K562 (cell line): Measurements from ENCODE around the gene DAPL1.
"Not testable (repeated sequence)": the region's sequence is repeated elsewhere in the genome, so short reads cannot be mapped to it uniquely, and the experiment has no call there.

Experiments
- ARNT ChIP-seq, 2 experiments: fragments of 450-650 bp; IDR thresholded peaks; 2 replicates each; pipeline ENCODE4 v1.6.1; 2016; ENCODE audit warnings: mild to moderate bottlenecking in 1 of 2
- CTCF ChIP-seq, 3 experiments: IDR thresholded peaks in 2 of 3; conservative IDR thresholded peaks in 1 of 3; 2 replicates each; pipeline ENCODE4 v1.5.1; 2011 to 2012; ENCODE audit warnings: low read length in 3 of 3, mild to moderate bottlenecking in 3 of 3, control low read depth in 2 of 3, improper control_type of control experiment in 1 of 3, inconsistent platforms in 1 of 3, low read depth in 1 of 3, mixed read lengths in 1 of 3, moderate library complexity in 1 of 3; ENCODE audit not compliant: insufficient read depth in 2 of 3
- DIDO1 ChIP-seq: fragments of 450-650 bp; IDR thresholded peaks from 2 replicates; pipeline ENCODE4 v1.6.1; 2016; ENCODE audit warnings: low read depth, missing biosample characterization, missing genetic modification characterization
- ELF1 ChIP-seq: fragments of 200-800 bp; sonication (Bioruptor generic); IDR thresholded peaks from 2 replicates; pipeline ENCODE4 v1.6.1; 2016; ENCODE audit warnings: missing genetic modification characterization, missing compliant biosample characterization
- FOXK1 ChIP-seq: sonication (generic); formaldehyde crosslinking; IDR thresholded peaks from 2 replicates; pipeline ENCODE4 v1.8.0; 2022; ENCODE audit warnings: missing genetic modification reagents, mild to moderate bottlenecking, borderline replicate concordance
- REST ChIP-seq, 2 experiments: fragments of 450-650 bp; formaldehyde crosslinking in 1 of 2; IDR thresholded peaks; 2 replicates each; pipeline versions ENCODE4 v1.4.0 to v1.6.1; 2014 to 2020; ENCODE audit warnings: mild to moderate bottlenecking in 2 of 2, borderline replicate concordance in 1 of 2, low read depth in 1 of 2
- SNRNP70 ChIP-seq: fragments of 200-400 bp; formaldehyde crosslinking; optimal IDR thresholded peaks from 2 replicates; pipeline ENCODE3; 2017; ENCODE audit warnings: low read depth, low read length
- TCF7 ChIP-seq: sonication (generic); IDR thresholded peaks from 2 replicates; pipeline ENCODE4 v1.6.1; 2016; ENCODE audit warnings: antibody characterized with exemption, borderline replicate concordance
- ZNF717 ChIP-seq: fragments of 250-450 bp; sonication (Bioruptor Pico); IDR thresholded peaks from 2 replicates; pipeline ENCODE4 v1.5.0; 2021
- ZNF77 ChIP-seq: fragments of 250-450 bp; sonication (Bioruptor Pico); IDR thresholded peaks from 2 replicates; pipeline ENCODE4 v1.5.0; 2020
- TF ChIP-seq, protein P1 (sequence below): fragments of 200-400 bp; formaldehyde crosslinking; IDR thresholded peaks from 2 replicates; pipeline ENCODE4 v1.6.1; 2017; ENCODE audit warnings: mild to moderate bottlenecking, low read depth, low read length, moderate library complexity
- TF ChIP-seq, protein P2 (sequence below): sonication (generic); formaldehyde crosslinking; IDR thresholded peaks from 2 replicates; pipeline ENCODE4 v1.8.1; 2023; ENCODE audit warnings: missing genetic modification reagents, mild to moderate bottlenecking, borderline replicate concordance

- TF ChIP-seq CTCF (IDR thresholded peaks at IDR 0.05 in 2 of 3, conservative IDR thresholded peaks at IDR 0.05 in 1 of 3; ENCODE audit: insufficient read depth in 2 of 3, low read depth in 1 of 3, low read length in 3 of 3); ELF1 (tag); SNRNP70; REST (IDR thresholded peaks at IDR 0.05; ENCODE audit: borderline replicate concordance); REST (CRISPR knock-in tag; IDR thresholded peaks at IDR 0.05; ENCODE audit: low read depth); TCF7; ZNF717 (CRISPR knock-in tag); ARNT (IDR thresholded peaks at IDR 0.05); FOXK1 (CRISPR knock-in tag); DIDO1 (tag); ZNF77 (CRISPR knock-in tag): not testable (repeated sequence)
- TF ChIP-seq, protein P1, sequence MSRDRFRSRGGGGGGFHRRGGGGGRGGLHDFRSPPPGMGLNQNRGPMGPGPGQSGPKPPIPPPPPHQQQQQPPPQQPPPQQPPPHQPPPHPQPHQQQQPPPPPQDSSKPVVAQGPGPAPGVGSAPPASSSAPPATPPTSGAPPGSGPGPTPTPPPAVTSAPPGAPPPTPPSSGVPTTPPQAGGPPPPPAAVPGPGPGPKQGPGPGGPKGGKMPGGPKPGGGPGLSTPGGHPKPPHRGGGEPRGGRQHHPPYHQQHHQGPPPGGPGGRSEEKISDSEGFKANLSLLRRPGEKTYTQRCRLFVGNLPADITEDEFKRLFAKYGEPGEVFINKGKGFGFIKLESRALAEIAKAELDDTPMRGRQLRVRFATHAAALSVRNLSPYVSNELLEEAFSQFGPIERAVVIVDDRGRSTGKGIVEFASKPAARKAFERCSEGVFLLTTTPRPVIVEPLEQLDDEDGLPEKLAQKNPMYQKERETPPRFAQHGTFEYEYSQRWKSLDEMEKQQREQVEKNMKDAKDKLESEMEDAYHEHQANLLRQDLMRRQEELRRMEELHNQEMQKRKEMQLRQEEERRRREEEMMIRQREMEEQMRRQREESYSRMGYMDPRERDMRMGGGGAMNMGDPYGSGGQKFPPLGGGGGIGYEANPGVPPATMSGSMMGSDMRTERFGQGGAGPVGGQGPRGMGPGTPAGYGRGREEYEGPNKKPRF, result not testable (repeated sequence)
- TF ChIP-seq, protein P2, sequence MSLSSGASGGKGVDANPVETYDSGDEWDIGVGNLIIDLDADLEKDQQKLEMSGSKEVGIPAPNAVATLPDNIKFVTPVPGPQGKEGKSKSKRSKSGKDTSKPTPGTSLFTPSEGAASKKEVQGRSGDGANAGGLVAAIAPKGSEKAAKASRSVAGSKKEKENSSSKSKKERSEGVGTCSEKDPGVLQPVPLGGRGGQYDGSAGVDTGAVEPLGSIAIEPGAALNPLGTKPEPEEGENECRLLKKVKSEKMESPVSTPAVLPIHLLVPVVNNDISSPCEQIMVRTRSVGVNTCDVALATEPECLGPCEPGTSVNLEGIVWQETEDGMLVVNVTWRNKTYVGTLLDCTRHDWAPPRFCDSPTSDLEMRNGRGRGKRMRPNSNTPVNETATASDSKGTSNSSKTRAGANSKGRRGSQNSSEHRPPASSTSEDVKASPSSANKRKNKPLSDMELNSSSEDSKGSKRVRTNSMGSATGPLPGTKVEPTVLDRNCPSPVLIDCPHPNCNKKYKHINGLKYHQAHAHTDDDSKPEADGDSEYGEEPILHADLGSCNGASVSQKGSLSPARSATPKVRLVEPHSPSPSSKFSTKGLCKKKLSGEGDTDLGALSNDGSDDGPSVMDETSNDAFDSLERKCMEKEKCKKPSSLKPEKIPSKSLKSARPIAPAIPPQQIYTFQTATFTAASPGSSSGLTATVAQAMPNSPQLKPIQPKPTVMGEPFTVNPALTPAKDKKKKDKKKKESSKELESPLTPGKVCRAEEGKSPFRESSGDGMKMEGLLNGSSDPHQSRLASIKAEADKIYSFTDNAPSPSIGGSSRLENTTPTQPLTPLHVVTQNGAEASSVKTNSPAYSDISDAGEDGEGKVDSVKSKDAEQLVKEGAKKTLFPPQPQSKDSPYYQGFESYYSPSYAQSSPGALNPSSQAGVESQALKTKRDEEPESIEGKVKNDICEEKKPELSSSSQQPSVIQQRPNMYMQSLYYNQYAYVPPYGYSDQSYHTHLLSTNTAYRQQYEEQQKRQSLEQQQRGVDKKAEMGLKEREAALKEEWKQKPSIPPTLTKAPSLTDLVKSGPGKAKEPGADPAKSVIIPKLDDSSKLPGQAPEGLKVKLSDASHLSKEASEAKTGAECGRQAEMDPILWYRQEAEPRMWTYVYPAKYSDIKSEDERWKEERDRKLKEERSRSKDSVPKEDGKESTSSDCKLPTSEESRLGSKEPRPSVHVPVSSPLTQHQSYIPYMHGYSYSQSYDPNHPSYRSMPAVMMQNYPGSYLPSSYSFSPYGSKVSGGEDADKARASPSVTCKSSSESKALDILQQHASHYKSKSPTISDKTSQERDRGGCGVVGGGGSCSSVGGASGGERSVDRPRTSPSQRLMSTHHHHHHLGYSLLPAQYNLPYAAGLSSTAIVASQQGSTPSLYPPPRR (CRISPR knock-in tag), result not testable (repeated sequence)
These were observed 65.1 kb downstream of the DAPL1 start for GRCh38 chr2:158860179-158860578.
